Gastroesophageal sphincter (tissue), 4 donors: ENCODE results near the gene FGFR4. TPM values are rescaled to one million over a fixed set of nuclear protein-coding genes. Genes with fewer than 3 reads are reported as not detected.

Source experiments
- ATAC-seq: fragments of 150-250 bp; one replicate; pipeline ENCODE4 v1.9.1; 2016; ENCODE audit warnings: mild to moderate bottlenecking, moderate library complexity
- H3K27ac ChIP-seq, 4 donors: fragments of 200-600 bp; sonication (generic) in 3 of 4; 1 replicate in 3 of 4; 2 replicates in 1 of 4; pipeline ENCODE4 v1.5.1; 2016 to 2019
- H3K27me3 ChIP-seq: fragments of 200-600 bp; sonication (generic); one replicate; pipeline ENCODE4 v1.5.1; 2019
- H3K36me3 ChIP-seq, 2 donors: fragments of 200-600 bp; sonication (generic); one replicate each; pipeline ENCODE4 v1.5.1; 2019; ENCODE audit warnings: control low read depth in 1 of 2
- H3K4me1 ChIP-seq, 3 donors: fragments of 200-600 bp; sonication (generic); 1 replicate in 2 of 3; 2 replicates in 1 of 3; pipeline ENCODE4 v1.5.1; 2016 to 2019; ENCODE audit warnings: control low read depth in 2 of 3
- H3K4me3 ChIP-seq, 2 donors: fragments of 200-600 bp; sonication (generic); one replicate each; pipeline ENCODE4 v1.5.1; 2019; ENCODE audit warnings: mild to moderate bottlenecking in 1 of 2, moderate library complexity in 1 of 2
- H3K9me3 ChIP-seq, 3 donors: fragments of 200-600 bp; sonication (generic); one replicate each; pipeline ENCODE4 v1.5.1; 2017 to 2019; ENCODE audit warnings: control low read depth in 2 of 3
- CTCF ChIP-seq, 4 experiments: fragments of 200-600 bp in 2 of 4; fragments of 450-650 bp in 2 of 4; sonication (generic) in 1 of 4; IDR thresholded peaks; one replicate each; pipeline ENCODE4 v1.5.1; 2017 to 2019; ENCODE audit warnings: antibody characterized with exemption in 4 of 4, mild to moderate bottlenecking in 2 of 4, moderate library complexity in 2 of 4
- EP300 ChIP-seq: sonication (generic); formaldehyde crosslinking; IDR thresholded peaks from one replicate; pipeline ENCODE4 v1.6.1; 2017; ENCODE audit warnings: antibody characterized with exemption, mild to moderate bottlenecking
- POLR2A ChIP-seq, 2 donors: fragments of 450-650 bp; IDR thresholded peaks; one replicate each; pipeline ENCODE4 v1.6.1; 2017; ENCODE audit warnings: antibody characterized with exemption in 2 of 2, mild to moderate bottlenecking in 2 of 2, moderate library complexity in 1 of 2
- POLR2AphosphoS5 ChIP-seq: sonication (generic); formaldehyde crosslinking; IDR thresholded peaks from one replicate; pipeline ENCODE4 v1.6.1; 2017; ENCODE audit warnings: antibody characterized with exemption
- whole genome bisulfite sequencing, 2 donors: methylation state at CpG; one replicate each; pipeline ENCODE4 v1.1.5; 2018; ENCODE audit warnings: low coverage in 1 of 2; 5-methylcytosine and 5-hydroxymethylcytosine counted together
- total RNA-seq, 4 donors: library from RNA; depleted of rRNA; stranded (reverse); fragments of >200 nt; gene quantifications; one replicate each; pipeline ENCODE4 v1.1.0, GENCODE V29; 2016

The FGFR4 gene
- total RNA-seq, 4 donors from 2014 or later: 3.0 to 7.4 (median 6.6) TPM

GRCh38 chr5:177123789-177124485 lies 37.2 kb downstream of the FGFR4 start:
- no peaks in the 10 kb centered on the region for H3K9me3 ChIP-seq
- TF ChIP-seq EP300: no peak
- no peak for TF ChIP-seq CTCF (IDR thresholded peaks at IDR 0.05)
- no peak for TF ChIP-seq POLR2AphosphoS5
- TF ChIP-seq POLR2A (IDR thresholded peaks at IDR 0.05): no peak
- WGBS, 2 donors: 79 to 87% methylated on average over 13 to 15 of the region's 15 CpGs
- no peaks in the 10 kb centered on the region for H3K27me3 ChIP-seq
- no peak overlapping the region for H3K4me3 ChIP-seq
- no peak for ATAC-seq
- no peaks in the 10 kb centered on the region for H3K4me1 ChIP-seq
- no peaks in the 10 kb centered on the region for H3K36me3 ChIP-seq
- no peak overlapping the region for H3K27ac ChIP-seq

- H3K4me3 ChIP-seq: no peak overlapping the region
- no peaks in the 10 kb centered on the region for H3K27me3 ChIP-seq
- no peaks in the 10 kb centered on the region for H3K4me1 ChIP-seq
- no peak overlapping the region for H3K27ac ChIP-seq
- no peaks in the 10 kb centered on the region for H3K36me3 ChIP-seq
- 80 to 83% methylated on average over 2 to 4 of the region's 4 CpGs for WGBS, 2 donors
- no peak for ATAC-seq
- no peaks in the 10 kb centered on the region for H3K9me3 ChIP-seq
- TF ChIP-seq EP300 (no peak), CTCF (IDR thresholded peaks at IDR 0.05) (no peak), POLR2AphosphoS5 (no peak), POLR2A (IDR thresholded peaks at IDR 0.05) (no peak)
These were observed 37.8 kb downstream of the FGFR4 start for GRCh38 chr5:177124486-177124991.

- no CpG with 5 or more reads among the region's 1 CpG for WGBS, 2 donors
- no peaks in the 10 kb centered on the region for H3K4me1 ChIP-seq
- no peaks in the 10 kb centered on the region for H3K27me3 ChIP-seq
These were observed 40.1 kb downstream of the FGFR4 start for GRCh38 chr5:177126771-177127170.

GRCh38 chr5:177128551-177128981 lies 41.9 kb downstream of the FGFR4 start:
- Histone ChIP-seq H3K4me3 (no peak overlapping the region), H3K9me3 (no peaks in the 10 kb centered on the region), H3K27ac (peak overlapping the region in 1 of 4 donors; percentile 11), H3K27me3 (no peaks in the 10 kb centered on the region), H3K36me3 (no peaks in the 10 kb centered on the region), H3K4me1 (peaks cover 0 to 16% (median 0%) of the 10 kb centered on the region in 3 donors)
- TF ChIP-seq CTCF (IDR thresholded peaks at IDR 0.05): no peak
- no peak for TF ChIP-seq POLR2A (IDR thresholded peaks at IDR 0.05)
- TF ChIP-seq POLR2AphosphoS5: no peak
- TF ChIP-seq EP300: no peak
- WGBS, 2 donors: 75 to 92% methylated on average over 2 to 4 of the region's 4 CpGs
- no peak for ATAC-seq

More at GRCh38 chr5:177126771-177127170, 40.1 kb downstream of the FGFR4 start:
- no peak for ATAC-seq
- Histone ChIP-seq H3K4me3 (no peak overlapping the region), H3K36me3 (no peaks in the 10 kb centered on the region), H3K27ac (no peak overlapping the region), H3K9me3 (no peaks in the 10 kb centered on the region)
- TF ChIP-seq POLR2A (IDR thresholded peaks at IDR 0.05): no peak
- TF ChIP-seq CTCF (IDR thresholded peaks at IDR 0.05): no peak
- TF ChIP-seq POLR2AphosphoS5: no peak
- TF ChIP-seq EP300: no peak
